Hepatocyte (in vitro differentiated cells): Measurements from ENCODE around the gene CTNNB1. TPM values are rescaled to one million over a fixed set of nuclear protein-coding genes. Genes with fewer than 3 reads are reported as not detected.

Source experiments
- DNase-seq: peaks from one replicate; pipeline ENCODE4 v3.0.0-alpha.2; 2016; ENCODE audit warnings: low spot score
- H2AFZ ChIP-seq: fragments of 200-600 bp; sonication (generic); 2 replicates; pipeline ENCODE4 v1.6.0; 2016; ENCODE audit warnings: antibody characterized with exemption, mild to moderate bottlenecking
- H3K27ac ChIP-seq: fragments of 200-600 bp; sonication (generic); 2 replicates; pipeline ENCODE4 v1.5.1; 2016; ENCODE audit warnings: mild to moderate bottlenecking
- H3K27me3 ChIP-seq: fragments of 200-600 bp; sonication (generic); 2 replicates; pipeline ENCODE4 v1.6.1; 2016
- H3K36me3 ChIP-seq: fragments of 200-600 bp; sonication (generic); replicated peaks from 2 replicates; pipeline ENCODE4 v1.5.1; 2016; ENCODE audit warnings: low read depth; ENCODE audit not compliant: insufficient read depth
- H3K4me1 ChIP-seq: fragments of 200-600 bp; sonication (generic); 2 replicates; pipeline ENCODE4 v1.5.1; 2016; ENCODE audit warnings: mild to moderate bottlenecking, moderate library complexity; ENCODE audit not compliant: insufficient read depth
- H3K4me2 ChIP-seq: fragments of 200-600 bp; sonication (generic); 2 replicates; pipeline ENCODE4 v1.6.0; 2016
- H3K4me3 ChIP-seq: fragments of 200-600 bp; sonication (generic); 2 replicates; pipeline ENCODE4 v1.5.1; 2016; ENCODE audit warnings: mild to moderate bottlenecking
- H3K79me2 ChIP-seq: fragments of 200-600 bp; sonication (generic); 2 replicates; pipeline ENCODE4 v1.6.0; 2017; ENCODE audit warnings: mild to moderate bottlenecking
- H3K9me2 ChIP-seq: fragments of 200-600 bp; sonication (generic); replicated peaks from 2 replicates; pipeline ENCODE4 v1.6.0; 2017; ENCODE audit warnings: mild to moderate bottlenecking; ENCODE audit not compliant: insufficient read depth
- H3K9me3 ChIP-seq: fragments of 200-600 bp; sonication (generic); 2 replicates; pipeline ENCODE4 v1.5.1; 2016; ENCODE audit warnings: low read depth, mild to moderate bottlenecking
- H4K20me1 ChIP-seq: fragments of 200-600 bp; sonication (generic); 2 replicates; pipeline ENCODE4 v1.6.0; 2016; ENCODE audit warnings: mild to moderate bottlenecking; ENCODE audit not compliant: insufficient read depth, poor library complexity, severe bottlenecking
- CTCF ChIP-seq: fragments of 200-600 bp; sonication (generic); IDR thresholded peaks from 2 replicates; pipeline ENCODE4 v1.5.1; 2016; ENCODE audit warnings: antibody characterized with exemption, mild to moderate bottlenecking; ENCODE audit not compliant: poor library complexity
- EZH2 ChIP-seq: fragments of 200-600 bp; sonication (generic); IDR thresholded peaks from 2 replicates; pipeline ENCODE4 v1.6.1; 2016; ENCODE audit warnings: antibody characterized with exemption, mild to moderate bottlenecking, borderline replicate concordance
- EZH2phosphoT487 ChIP-seq: fragments of 200-600 bp; sonication (generic); IDR thresholded peaks from one replicate; pipeline ENCODE4 v1.6.1; 2018; ENCODE audit warnings: antibody characterized with exemption, mild to moderate bottlenecking, low read depth, moderate library complexity; ENCODE audit not compliant: unreplicated experiment, severe bottlenecking
- WGBS: methylation state at CpG from one replicate; pipeline ENCODE4 v1.1.6; 2016; ENCODE audit warnings: low lambda C conversion rate; ENCODE audit errors: missing lambda C conversion rate; 5-methylcytosine and 5-hydroxymethylcytosine counted together
- polyA plus RNA-seq: library from polyadenylated mRNA; unstranded; fragments of >200 nt; fragmentation: Nextera tagmentation; extraction: Ambion mirVana; gene quantifications from 2 replicates; pipeline ENCODE4 v1.2.1, GENCODE V29; 2016
- total RNA-seq: library from RNA; depleted of rRNA; stranded (reverse); fragments of >200 nt; gene quantifications from 2 replicates; pipeline ENCODE4 v1.2.3, GENCODE V29; 2014

Gene CTNNB1
- total and polyA plus RNA-seq, 2 experiments from 2014 or later = 137 to 663 TPM

DNA sequence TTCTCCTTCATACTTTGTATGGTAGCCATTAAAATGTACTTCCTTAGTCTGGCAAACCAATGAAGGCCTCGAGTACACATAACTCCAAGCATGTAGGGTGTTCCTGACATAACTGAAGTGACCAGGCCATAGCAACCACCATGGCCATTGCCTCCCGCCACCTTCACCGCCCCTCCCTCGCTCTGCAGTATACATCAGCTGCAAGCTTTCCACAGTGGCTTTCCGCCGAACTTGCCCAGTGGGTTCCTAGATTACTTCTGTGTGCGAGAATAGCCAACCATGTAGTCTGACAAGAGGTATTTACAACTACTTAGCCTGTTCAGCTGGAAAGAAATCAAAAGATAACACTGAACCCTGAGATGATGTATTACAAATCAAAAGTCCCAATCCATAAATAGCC, 3.4 kb upstream of the CTNNB1 start:
- no peaks in the 10 kb centered on the region for H3K36me3 ChIP-seq
- no peak overlapping the region for H3K4me2 ChIP-seq
- H3K9me2 ChIP-seq = no peaks in the 10 kb centered on the region
- H2AFZ ChIP-seq = no peak overlapping the region
- TF ChIP-seq CTCF (no peak), EZH2 (no peak), EZH2phosphoT487 (no peak)
- no peaks in the 10 kb centered on the region for H3K4me1 ChIP-seq
- peaks cover 10% of the 10 kb centered on the region for H4K20me1 ChIP-seq
- 93% methylated on average over 7 of the region's 7 CpGs for WGBS
- H3K27me3 ChIP-seq = no peaks in the 10 kb centered on the region
- no peak for DNase-seq
- H3K9me3 ChIP-seq = no peaks in the 10 kb centered on the region
- H3K79me2 ChIP-seq = peaks cover 20% of the 10 kb centered on the region
- H3K4me3 ChIP-seq = no peak overlapping the region
- no peak overlapping the region for H3K27ac ChIP-seq

GRCh38 chr3:41196499-41197410, 2.5 kb upstream of the CTNNB1 start:
- no peak overlapping the region for H3K27ac ChIP-seq
- TF ChIP-seq CTCF (no peak), EZH2phosphoT487 (no peak), EZH2 (no peak)
- H3K79me2 ChIP-seq = peaks cover 28% of the 10 kb centered on the region
- H3K9me3 ChIP-seq = no peaks in the 10 kb centered on the region
- no peak overlapping the region for H3K4me3 ChIP-seq
- no peak for DNase-seq
- H3K4me2 ChIP-seq = no peak overlapping the region
- H3K4me1 ChIP-seq = no peaks in the 10 kb centered on the region
- no peak overlapping the region for H2AFZ ChIP-seq
- WGBS = 95% methylated on average over 9 of the region's 9 CpGs
- peaks cover 18% of the 10 kb centered on the region for H4K20me1 ChIP-seq
- no peaks in the 10 kb centered on the region for H3K27me3 ChIP-seq
- H3K9me2 ChIP-seq = no peaks in the 10 kb centered on the region
- H3K36me3 ChIP-seq = no peaks in the 10 kb centered on the region

GRCh38 chr3:41198046-41198445, 1.3 kb upstream of the CTNNB1 start:
- H4K20me1 ChIP-seq = peaks cover 31% of the 10 kb centered on the region
- WGBS = 74% methylated on average over 7 of the region's 7 CpGs
- no peaks in the 10 kb centered on the region for H3K9me2 ChIP-seq
- no peaks in the 10 kb centered on the region for H3K27me3 ChIP-seq
- H3K4me2 ChIP-seq = peak overlapping the region; percentile 88
- no peaks in the 10 kb centered on the region for H3K36me3 ChIP-seq
- no peak overlapping the region for H3K27ac ChIP-seq
- no peak overlapping the region for H3K4me3 ChIP-seq
- DNase-seq = no peak
- H3K79me2 ChIP-seq = peaks cover 41% of the 10 kb centered on the region
- peaks cover 5% of the 10 kb centered on the region for H3K4me1 ChIP-seq
- no peak for TF ChIP-seq EZH2
- TF ChIP-seq CTCF = no peak
- TF ChIP-seq EZH2phosphoT487 = no peak
- no peaks in the 10 kb centered on the region for H3K9me3 ChIP-seq
- no peak overlapping the region for H2AFZ ChIP-seq
